ENCODE data around the gene MAMLD1.
"Not testable (repeated sequence)": the region's sequence is repeated elsewhere in the genome, so short reads cannot be mapped to it uniquely, and the experiment has no call there.

The MAMLD1 gene

DNA sequence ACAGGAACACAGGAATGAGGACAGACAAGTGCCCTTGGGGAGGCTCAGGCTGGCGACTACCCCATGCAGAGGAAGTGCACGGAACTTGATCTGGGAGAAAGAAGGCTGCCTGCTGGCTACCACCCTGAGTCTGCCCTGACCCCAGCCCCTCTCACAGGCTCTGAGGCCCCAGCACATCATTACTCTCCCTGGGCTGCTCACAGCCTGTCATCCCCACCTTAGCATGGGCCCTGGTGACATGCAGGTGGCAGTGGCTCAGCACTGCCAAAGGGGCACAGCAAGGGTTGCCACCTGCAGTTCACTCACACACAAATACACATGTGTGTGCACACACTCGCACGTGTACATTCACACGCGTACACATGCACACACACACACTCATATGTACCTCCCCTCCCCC lies 26.1 kb upstream of the MAMLD1 start:
- H3K27ac ChIP-seq, result no peak overlapping the region
- TF ChIP-seq ZFX (IDR thresholded peaks at IDR 0.05), result no peak
- TF ChIP-seq, protein P1, sequence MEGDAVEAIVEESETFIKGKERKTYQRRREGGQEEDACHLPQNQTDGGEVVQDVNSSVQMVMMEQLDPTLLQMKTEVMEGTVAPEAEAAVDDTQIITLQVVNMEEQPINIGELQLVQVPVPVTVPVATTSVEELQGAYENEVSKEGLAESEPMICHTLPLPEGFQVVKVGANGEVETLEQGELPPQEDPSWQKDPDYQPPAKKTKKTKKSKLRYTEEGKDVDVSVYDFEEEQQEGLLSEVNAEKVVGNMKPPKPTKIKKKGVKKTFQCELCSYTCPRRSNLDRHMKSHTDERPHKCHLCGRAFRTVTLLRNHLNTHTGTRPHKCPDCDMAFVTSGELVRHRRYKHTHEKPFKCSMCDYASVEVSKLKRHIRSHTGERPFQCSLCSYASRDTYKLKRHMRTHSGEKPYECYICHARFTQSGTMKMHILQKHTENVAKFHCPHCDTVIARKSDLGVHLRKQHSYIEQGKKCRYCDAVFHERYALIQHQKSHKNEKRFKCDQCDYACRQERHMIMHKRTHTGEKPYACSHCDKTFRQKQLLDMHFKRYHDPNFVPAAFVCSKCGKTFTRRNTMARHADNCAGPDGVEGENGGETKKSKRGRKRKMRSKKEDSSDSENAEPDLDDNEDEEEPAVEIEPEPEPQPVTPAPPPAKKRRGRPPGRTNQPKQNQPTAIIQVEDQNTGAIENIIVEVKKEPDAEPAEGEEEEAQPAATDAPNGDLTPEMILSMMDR (conservative IDR thresholded peaks at IDR 0.05), result no peak

DNA sequence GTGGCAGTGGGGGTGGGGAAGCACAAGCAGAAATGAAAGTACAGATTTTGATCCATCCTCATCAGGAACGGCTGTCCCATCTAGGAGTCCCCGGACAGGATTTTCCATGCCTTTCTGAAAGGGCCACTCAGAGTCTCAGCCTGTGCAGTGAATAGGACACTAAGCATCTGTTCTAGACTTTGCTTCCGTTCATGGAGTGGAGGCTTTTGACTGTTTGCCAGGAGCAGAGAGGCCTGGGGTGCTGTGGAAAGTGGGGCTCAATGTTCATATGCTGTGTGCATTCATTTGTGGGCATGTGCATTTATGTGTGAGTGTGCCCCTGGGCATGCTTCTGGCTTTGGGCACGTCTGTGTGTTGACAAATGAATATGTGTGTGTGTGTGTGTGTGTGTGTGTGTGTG lies 25.6 kb upstream of the MAMLD1 start:
- H3K27ac ChIP-seq, result no peak overlapping the region
- TF ChIP-seq, protein P1 (conservative IDR thresholded peaks at IDR 0.05), result no peak
- no peak for TF ChIP-seq ZFX (IDR thresholded peaks at IDR 0.05)

DNA sequence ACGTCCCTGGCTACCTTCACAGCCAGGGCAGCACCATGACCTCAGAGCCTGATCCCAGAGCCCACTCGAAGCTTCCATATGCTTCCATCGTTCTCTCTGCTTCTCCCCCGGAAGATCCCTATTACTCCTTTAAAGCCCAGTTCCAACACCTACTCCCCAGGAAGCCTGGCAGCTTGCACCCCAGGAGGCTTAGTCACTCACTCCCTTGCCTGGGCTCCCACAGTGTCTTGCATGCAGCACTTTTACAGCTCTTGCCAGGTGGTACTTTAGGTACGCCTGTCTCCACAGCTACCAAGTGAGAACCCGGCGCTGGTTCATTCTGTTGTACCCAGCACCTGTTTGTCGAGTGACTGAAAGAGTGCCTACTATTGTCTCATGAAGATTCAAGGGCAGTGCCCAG lies 24.5 kb upstream of the MAMLD1 start:
- TF ChIP-seq, protein P1 (conservative IDR thresholded peaks at IDR 0.05), result no peak
- no peak for TF ChIP-seq ZFX (IDR thresholded peaks at IDR 0.05)
- H3K27ac ChIP-seq, result no peak overlapping the region

DNA sequence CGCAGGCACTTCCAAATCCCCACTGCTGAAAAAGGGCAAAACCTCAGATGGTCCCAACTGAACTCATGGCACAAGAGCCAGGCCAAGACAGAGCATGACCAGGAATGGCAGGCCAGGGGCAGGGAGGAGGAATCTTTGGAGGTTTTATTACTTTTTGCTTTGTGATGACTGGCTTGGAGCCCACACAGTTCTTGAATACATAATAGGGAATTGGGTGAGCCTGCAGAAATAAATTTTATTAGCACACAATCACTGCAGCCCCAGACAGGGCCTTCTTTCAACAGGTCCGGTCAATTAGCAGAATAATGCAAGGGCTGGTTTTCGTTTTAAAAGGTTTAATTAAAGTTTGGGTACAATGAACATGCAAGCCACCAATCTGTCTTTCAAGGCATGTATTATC lies 23.4 kb upstream of the MAMLD1 start:
- no peak overlapping the region for H3K27ac ChIP-seq
- TF ChIP-seq, protein P1 (conservative IDR thresholded peaks at IDR 0.05), result no peak
- no peak for TF ChIP-seq ZFX (IDR thresholded peaks at IDR 0.05)

DNA sequence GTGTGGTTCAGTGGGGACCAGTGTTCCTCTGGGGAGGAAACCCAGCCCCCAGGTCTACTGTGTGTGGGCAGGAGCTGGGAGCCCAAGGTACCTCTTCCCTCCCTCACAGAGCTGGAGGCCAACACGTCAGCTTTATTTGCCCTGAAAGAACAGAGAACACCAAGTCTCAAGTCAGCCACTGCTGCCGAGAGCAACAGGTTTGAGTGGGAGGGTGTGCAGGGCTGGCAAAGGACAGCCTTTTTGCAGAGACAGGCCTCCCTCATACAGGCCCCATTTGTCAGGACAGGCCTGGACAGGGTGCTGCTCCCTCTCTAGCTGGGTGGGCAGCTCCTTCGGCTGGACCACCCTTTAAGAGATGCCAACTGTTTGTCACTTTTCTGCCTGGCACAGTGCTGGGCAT lies 22.8 kb upstream of the MAMLD1 start:
- H3K27ac ChIP-seq, result not testable (repeated sequence)

DNA sequence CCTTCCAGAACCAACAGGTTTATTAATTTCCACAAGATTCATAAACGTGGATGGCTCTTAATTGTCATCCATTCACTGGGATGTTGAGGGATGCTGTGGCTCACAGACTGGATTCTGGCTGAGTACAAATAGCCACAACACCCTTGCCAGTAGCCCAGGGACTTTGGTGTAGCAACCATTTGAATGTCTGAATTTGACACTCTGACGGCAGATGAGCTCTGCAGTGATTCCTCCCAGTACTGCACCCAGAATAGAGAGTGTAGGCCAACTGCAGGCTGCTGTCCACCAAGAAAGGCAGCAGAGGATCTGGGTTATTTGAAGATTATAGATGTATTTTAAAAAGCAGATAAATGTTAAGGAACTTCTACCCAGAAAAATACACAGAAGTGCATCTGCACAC lies 15.6 kb upstream of the MAMLD1 start:
- no peak for TF ChIP-seq ZFX (IDR thresholded peaks at IDR 0.05)
- TF ChIP-seq, protein P1 (conservative IDR thresholded peaks at IDR 0.05), result no peak
- no peak overlapping the region for H3K27ac ChIP-seq

DNA sequence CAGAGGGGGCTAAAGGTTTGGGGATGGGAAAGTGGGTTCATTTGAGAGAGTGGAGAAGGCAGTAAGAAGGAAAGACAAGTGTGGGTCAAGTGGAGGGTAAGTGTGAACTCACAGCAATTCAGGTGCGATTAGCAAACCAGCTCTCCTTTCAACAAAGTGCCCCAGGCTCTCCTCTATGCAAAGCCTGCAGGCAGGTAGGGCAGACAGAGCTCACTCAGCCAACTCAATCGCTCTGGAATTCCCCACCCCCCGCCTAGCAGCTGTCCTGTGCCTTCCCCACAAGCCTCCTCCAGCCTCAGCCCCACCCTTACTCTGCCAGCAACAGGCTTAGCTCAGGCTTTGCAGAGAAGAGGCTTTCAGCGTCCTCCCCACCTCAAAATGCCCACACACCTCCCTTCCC lies 14.8 kb upstream of the MAMLD1 start:
- TF ChIP-seq, protein P1 (conservative IDR thresholded peaks at IDR 0.05), result no peak
- TF ChIP-seq ZFX (IDR thresholded peaks at IDR 0.05), result no peak
- H3K27ac ChIP-seq, result no peak overlapping the region

DNA sequence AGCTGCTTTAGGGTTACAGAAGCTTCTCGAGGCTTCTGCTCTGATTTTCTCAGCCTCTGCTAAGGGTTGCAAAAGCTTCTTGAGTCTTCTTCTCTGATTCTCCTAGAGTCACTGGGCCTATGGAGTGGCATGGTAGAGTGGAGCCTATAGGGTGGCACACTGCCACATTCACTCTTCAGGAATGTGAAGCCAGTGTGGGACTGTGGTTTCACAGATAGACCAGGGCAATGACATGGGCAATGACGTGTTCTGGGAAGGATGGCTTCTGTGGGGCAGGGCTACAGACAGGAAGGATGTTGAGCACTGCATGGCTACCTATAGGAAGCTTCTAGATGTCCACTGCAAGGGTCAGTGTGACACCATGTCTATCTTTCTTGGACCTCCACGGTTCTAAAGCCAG lies 11.0 kb upstream of the MAMLD1 start:
- no peak for TF ChIP-seq ZFX (IDR thresholded peaks at IDR 0.05)
- TF ChIP-seq, protein P1 (conservative IDR thresholded peaks at IDR 0.05), result no peak
- H3K27ac ChIP-seq, result no peak overlapping the region
